Neuronal stem cell (in vitro differentiated cells): ENCODE results near the gene NOS2.
"Not testable (repeated sequence)": the region's sequence is repeated elsewhere in the genome, so short reads cannot be mapped to it uniquely, and the experiment has no call there.

Source experiments
- DNase-seq: peaks from one replicate; pipeline ENCODE4 v3.0.0-alpha.2; 2013; ENCODE audit warnings: low spot score
- H2AFZ ChIP-seq: one replicate; pipeline ENCODE4 v1.6.1; 2013; ENCODE audit warnings: mild to moderate bottlenecking, low read length, inconsistent platforms
- H2AK5ac ChIP-seq: 2 replicates; pipeline ENCODE4 v1.6.1; 2013; ENCODE audit warnings: low read depth, mild to moderate bottlenecking, inconsistent platforms, low read length, moderate library complexity, mixed read lengths
- H2BK120ac ChIP-seq: 2 replicates; pipeline ENCODE4 v1.6.1; 2013; ENCODE audit warnings: low read depth, mild to moderate bottlenecking, inconsistent platforms, low read length, moderate library complexity, mixed read lengths
- H2BK12ac ChIP-seq: one replicate; pipeline ENCODE4 v1.6.1; 2013; ENCODE audit warnings: low read length, inconsistent platforms
- H2BK15ac ChIP-seq: 2 replicates; pipeline ENCODE4 v1.6.1; 2013; ENCODE audit warnings: mild to moderate bottlenecking, low read length, inconsistent platforms, mixed read lengths
- H2BK5ac ChIP-seq: one replicate; pipeline ENCODE4 v1.6.1; 2013; ENCODE audit warnings: inconsistent platforms, mild to moderate bottlenecking, low read length, moderate library complexity
- H3K14ac ChIP-seq: one replicate; pipeline ENCODE4 v1.6.1; 2013; ENCODE audit warnings: low read length, inconsistent platforms
- H3K18ac ChIP-seq: 2 replicates; pipeline ENCODE4 v1.6.1; 2013; ENCODE audit warnings: low read length, inconsistent platforms
- H3K23ac ChIP-seq: 2 replicates; pipeline ENCODE4 v1.6.1; 2013; ENCODE audit warnings: low read depth, mild to moderate bottlenecking, mixed read lengths, low read length, inconsistent platforms; ENCODE audit not compliant: poor library complexity
- H3K27ac ChIP-seq: replicated peaks from 3 replicates; pipeline ENCODE4 v1.5.1; 2013; ENCODE audit warnings: low read length, inconsistent platforms
- H3K27me3 ChIP-seq, 3 experiments: 2 replicates each; pipeline ENCODE4 v1.6.1; 2013; ENCODE audit warnings: low read length in 3 of 3, mild to moderate bottlenecking in 2 of 3, inconsistent platforms in 1 of 3, low read depth in 1 of 3, mixed read lengths in 1 of 3, moderate library complexity in 1 of 3; ENCODE audit not compliant: control insufficient read depth in 3 of 3, insufficient read depth in 3 of 3
- H3K36me3 ChIP-seq, 2 donors: replicated peaks in 1 of 2; 2 replicates each; pipeline ENCODE4 v1.6.1; 2013; ENCODE audit warnings: low read length in 2 of 2; ENCODE audit not compliant: control insufficient read depth in 2 of 2, insufficient read depth in 2 of 2
- H3K4ac ChIP-seq: 2 replicates; pipeline ENCODE4 v1.6.1; 2013; ENCODE audit warnings: inconsistent platforms, mild to moderate bottlenecking, low read length, moderate library complexity
- H3K4me1 ChIP-seq, 2 donors: 1 replicate in 1 of 2; 2 replicates in 1 of 2; pipeline ENCODE4 v1.6.1; 2013; ENCODE audit warnings: low read length in 2 of 2, low read depth in 1 of 2; ENCODE audit not compliant: control insufficient read depth in 2 of 2, insufficient read depth in 1 of 2
- H3K4me2 ChIP-seq: one replicate; pipeline ENCODE4 v1.6.1; 2013; ENCODE audit warnings: mild to moderate bottlenecking, low read length, inconsistent platforms; ENCODE audit not compliant: insufficient read depth, poor library complexity, severe bottlenecking
- H3K4me3 ChIP-seq, 2 donors: 2 replicates each; pipeline ENCODE4 v1.5.1; 2013; ENCODE audit warnings: low read length in 2 of 2, mild to moderate bottlenecking in 2 of 2, inconsistent platforms in 1 of 2, moderate library complexity in 1 of 2
- H3K79me1 ChIP-seq: one replicate; pipeline ENCODE4 v1.6.1; 2013; ENCODE audit warnings: low read depth, mild to moderate bottlenecking, inconsistent platforms, low read length, moderate library complexity
- H3K9ac ChIP-seq: one replicate; pipeline ENCODE4 v1.6.1; 2013; ENCODE audit warnings: mild to moderate bottlenecking, low read depth, low read length, inconsistent platforms; ENCODE audit not compliant: poor library complexity
- H3K9me3 ChIP-seq, 2 donors: replicated peaks in 1 of 2; 2 replicates each; pipeline versions ENCODE3 to v1.6.1; 2013; ENCODE audit warnings: low read length in 2 of 2, mild to moderate bottlenecking in 2 of 2, inconsistent platforms in 1 of 2, low read depth in 1 of 2, mixed read lengths in 1 of 2, moderate library complexity in 1 of 2; ENCODE audit not compliant: control insufficient read depth in 2 of 2, insufficient read depth in 1 of 2
- H4K8ac ChIP-seq: one replicate; pipeline ENCODE4 v1.6.1; 2013; ENCODE audit warnings: low read depth, mild to moderate bottlenecking, inconsistent platforms, low read length, moderate library complexity
- H4K91ac ChIP-seq: one replicate; pipeline ENCODE4 v1.6.1; 2013; ENCODE audit warnings: low read length, low read depth, mild to moderate bottlenecking, inconsistent platforms; ENCODE audit not compliant: poor library complexity
- WGBS, 2 donors: extraction: QIAGEN DNeasy Blood & Tissue Kit; methylation state at CpG; one replicate each; pipeline ENCODE4 v1.1.7; 2013; ENCODE audit warnings: missing lambda C conversion rate in 2 of 2, mixed read lengths in 1 of 2; ENCODE audit not compliant: insufficient read length in 2 of 2, insufficient replicate concordance in 1 of 2; ENCODE audit errors: extremely low coverage in 2 of 2; 5-methylcytosine and 5-hydroxymethylcytosine counted together

The NOS2 gene

DNA sequence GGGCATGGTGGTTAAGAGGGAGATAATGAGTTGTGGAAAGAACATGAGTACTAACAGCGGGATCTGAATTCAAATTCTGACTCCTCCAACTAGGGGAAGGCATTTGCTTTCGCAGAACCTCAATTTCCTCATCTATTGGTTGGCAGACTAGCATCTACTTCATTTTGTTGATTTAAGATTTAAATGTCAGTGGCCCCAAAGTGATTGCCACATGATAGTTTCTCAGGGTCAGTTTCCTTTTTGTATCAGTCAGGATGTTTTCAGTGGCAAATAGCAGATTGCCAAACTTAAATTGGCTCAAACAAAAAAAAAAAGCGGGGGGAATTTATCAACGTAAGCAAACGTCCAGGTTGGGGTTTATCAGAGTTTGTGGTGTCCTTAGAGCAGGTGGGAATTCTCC, 25.1 kb upstream of the NOS2 start:
- H4K91ac ChIP-seq, result no peak overlapping the region
- no peaks in the 10 kb centered on the region for H3K79me1 ChIP-seq
- H3K18ac ChIP-seq, result no peak overlapping the region
- H3K27me3 ChIP-seq, result peaks cover 0 to 13% (median 1%) of the 10 kb centered on the region in 3 experiments
- no peaks in the 10 kb centered on the region for H3K36me3 ChIP-seq
- no peak overlapping the region for H3K23ac ChIP-seq
- no peak overlapping the region for H2AK5ac ChIP-seq
- no peak overlapping the region for H2BK5ac ChIP-seq
- no CpG with 5 or more reads among the region's 5 CpGs for WGBS, 2 donors
- H3K4me2 ChIP-seq, result no peak overlapping the region
- no peak overlapping the region for H3K4me3 ChIP-seq
- H3K9ac ChIP-seq, result no peak overlapping the region
- peaks cover 0 to 1% of the 10 kb centered on the region in 2 donors for H3K4me1 ChIP-seq
- no peak for DNase-seq
- H2AFZ ChIP-seq, result no peak overlapping the region
- H4K8ac ChIP-seq, result no peak overlapping the region
- no peak overlapping the region for H3K4ac ChIP-seq
- H3K14ac ChIP-seq, result no peak overlapping the region
- H2BK120ac ChIP-seq, result no peak overlapping the region
- H2BK12ac ChIP-seq, result no peak overlapping the region
- no peak overlapping the region for H3K27ac ChIP-seq
- peaks cover 0 to 3% of the 10 kb centered on the region in 2 donors for H3K9me3 ChIP-seq
- H2BK15ac ChIP-seq, result no peak overlapping the region

GRCh38 chr17:27824745-27825144, 24.4 kb upstream of the NOS2 start:
- H3K14ac ChIP-seq, result no peak overlapping the region
- H2BK15ac ChIP-seq, result no peak overlapping the region
- H3K27ac ChIP-seq, result no peak overlapping the region
- H3K4me1 ChIP-seq, result no peaks in the 10 kb centered on the region
- H2BK12ac ChIP-seq, result no peak overlapping the region
- H3K23ac ChIP-seq, result no peak overlapping the region
- H3K9me3 ChIP-seq, result peaks cover 0 to 3% of the 10 kb centered on the region in 2 donors
- H2AK5ac ChIP-seq, result no peak overlapping the region
- H3K27me3 ChIP-seq, result peaks cover 0 to 13% (median 1%) of the 10 kb centered on the region in 3 experiments
- no peak overlapping the region for H2AFZ ChIP-seq
- no peak overlapping the region for H2BK5ac ChIP-seq
- no peaks in the 10 kb centered on the region for H3K36me3 ChIP-seq
- no CpG with 5 or more reads among the region's 4 CpGs for WGBS, 2 donors
- DNase-seq, result no peak
- H3K4me3 ChIP-seq, result no peak overlapping the region
- no peak overlapping the region for H3K4me2 ChIP-seq
- H4K8ac ChIP-seq, result no peak overlapping the region
- no peak overlapping the region for H3K9ac ChIP-seq
- H3K18ac ChIP-seq, result no peak overlapping the region
- H4K91ac ChIP-seq, result no peak overlapping the region
- H3K4ac ChIP-seq, result no peak overlapping the region
- no peaks in the 10 kb centered on the region for H3K79me1 ChIP-seq
- H2BK120ac ChIP-seq, result no peak overlapping the region

- no peaks in the 10 kb centered on the region for H3K4me1 ChIP-seq
- no peaks in the 10 kb centered on the region for H3K36me3 ChIP-seq
- no peak overlapping the region for H3K4me3 ChIP-seq
- no peak overlapping the region for H3K27ac ChIP-seq
- H2AFZ ChIP-seq, result no peak overlapping the region
- H2AK5ac ChIP-seq, result no peak overlapping the region
- H2BK5ac ChIP-seq, result no peak overlapping the region
- H3K27me3 ChIP-seq, result peaks cover 0 to 13% (median 1%) of the 10 kb centered on the region in 3 experiments
- H2BK12ac ChIP-seq, result no peak overlapping the region
- H4K91ac ChIP-seq, result no peak overlapping the region
- no peak overlapping the region for H3K4me2 ChIP-seq
- no peak overlapping the region for H4K8ac ChIP-seq
- no peak overlapping the region for H2BK120ac ChIP-seq
- H2BK15ac ChIP-seq, result no peak overlapping the region
- no peak overlapping the region for H3K18ac ChIP-seq
- no peak overlapping the region for H3K9ac ChIP-seq
- no peak overlapping the region for H3K14ac ChIP-seq
- H3K23ac ChIP-seq, result no peak overlapping the region
- peaks cover 0 to 3% of the 10 kb centered on the region in 2 donors for H3K9me3 ChIP-seq
- WGBS, 2 donors, result no CpG with 5 or more reads among the region's 3 CpGs
- no peak overlapping the region for H3K4ac ChIP-seq
- no peaks in the 10 kb centered on the region for H3K79me1 ChIP-seq
- no peak for DNase-seq
Measured at GRCh38 chr17:27824176-27824715, 23.9 kb upstream of the NOS2 start.

DNA sequence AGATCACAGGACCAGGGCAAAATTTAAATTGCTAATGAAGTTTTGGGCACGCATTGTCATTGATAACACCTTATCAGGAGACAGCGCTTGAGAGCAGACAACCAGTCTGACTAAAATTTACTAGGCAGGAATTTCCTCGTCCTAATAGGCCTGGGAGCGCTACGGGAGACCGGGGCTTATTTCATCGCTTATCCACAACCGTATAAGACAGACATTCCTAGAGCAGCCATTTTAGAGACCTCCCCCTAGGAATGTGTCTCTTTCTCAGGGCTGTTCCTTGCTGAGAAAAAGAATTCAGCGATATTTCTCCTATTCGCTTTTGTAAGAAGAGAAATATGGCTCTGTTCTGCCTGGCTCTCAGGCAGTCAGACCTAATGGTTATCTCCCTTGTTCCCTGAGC, 21.8 kb upstream of the NOS2 start:
- not testable (repeated sequence) for H2BK12ac ChIP-seq, H3K79me1 ChIP-seq, H3K27me3 ChIP-seq, H3K9ac ChIP-seq, H3K4ac ChIP-seq, H2BK120ac ChIP-seq, H3K4me2 ChIP-seq, H3K27ac ChIP-seq, H2BK15ac ChIP-seq, H3K18ac ChIP-seq, H2AK5ac ChIP-seq, H3K14ac ChIP-seq, H3K4me3 ChIP-seq, DNase-seq, H4K91ac ChIP-seq, H2BK5ac ChIP-seq, H3K36me3 ChIP-seq, H3K23ac ChIP-seq, H3K9me3 ChIP-seq, H4K8ac ChIP-seq, H2AFZ ChIP-seq, H3K4me1 ChIP-seq
- no CpG with 5 or more reads among the region's 10 CpGs for WGBS, 2 donors
